Measurements from ENCODE around the gene BRF1.

The BRF1 gene

GRCh38 chr14:105323663-105324062 is 22.9 kb upstream of the BRF1 start:
- Mint-ChIP-seq H3K27me3 (ENCODE audit: low read depth) (no peaks in the 10 kb centered on the region), H3K9me3 (no peaks in the 10 kb centered on the region), H3K4me3 (no peak overlapping the region), H3K36me3 (ENCODE audit: low read depth) (peaks cover 17% of the 10 kb centered on the region), H3K4me1 (peaks cover 41% of the 10 kb centered on the region), H3K27ac (no peak overlapping the region)
- TF ChIP-seq, protein P1, sequence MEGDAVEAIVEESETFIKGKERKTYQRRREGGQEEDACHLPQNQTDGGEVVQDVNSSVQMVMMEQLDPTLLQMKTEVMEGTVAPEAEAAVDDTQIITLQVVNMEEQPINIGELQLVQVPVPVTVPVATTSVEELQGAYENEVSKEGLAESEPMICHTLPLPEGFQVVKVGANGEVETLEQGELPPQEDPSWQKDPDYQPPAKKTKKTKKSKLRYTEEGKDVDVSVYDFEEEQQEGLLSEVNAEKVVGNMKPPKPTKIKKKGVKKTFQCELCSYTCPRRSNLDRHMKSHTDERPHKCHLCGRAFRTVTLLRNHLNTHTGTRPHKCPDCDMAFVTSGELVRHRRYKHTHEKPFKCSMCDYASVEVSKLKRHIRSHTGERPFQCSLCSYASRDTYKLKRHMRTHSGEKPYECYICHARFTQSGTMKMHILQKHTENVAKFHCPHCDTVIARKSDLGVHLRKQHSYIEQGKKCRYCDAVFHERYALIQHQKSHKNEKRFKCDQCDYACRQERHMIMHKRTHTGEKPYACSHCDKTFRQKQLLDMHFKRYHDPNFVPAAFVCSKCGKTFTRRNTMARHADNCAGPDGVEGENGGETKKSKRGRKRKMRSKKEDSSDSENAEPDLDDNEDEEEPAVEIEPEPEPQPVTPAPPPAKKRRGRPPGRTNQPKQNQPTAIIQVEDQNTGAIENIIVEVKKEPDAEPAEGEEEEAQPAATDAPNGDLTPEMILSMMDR (IDR thresholded peaks at IDR 0.05; ENCODE audit: unreplicated experiment in 3 of 3) = no peak

DNA sequence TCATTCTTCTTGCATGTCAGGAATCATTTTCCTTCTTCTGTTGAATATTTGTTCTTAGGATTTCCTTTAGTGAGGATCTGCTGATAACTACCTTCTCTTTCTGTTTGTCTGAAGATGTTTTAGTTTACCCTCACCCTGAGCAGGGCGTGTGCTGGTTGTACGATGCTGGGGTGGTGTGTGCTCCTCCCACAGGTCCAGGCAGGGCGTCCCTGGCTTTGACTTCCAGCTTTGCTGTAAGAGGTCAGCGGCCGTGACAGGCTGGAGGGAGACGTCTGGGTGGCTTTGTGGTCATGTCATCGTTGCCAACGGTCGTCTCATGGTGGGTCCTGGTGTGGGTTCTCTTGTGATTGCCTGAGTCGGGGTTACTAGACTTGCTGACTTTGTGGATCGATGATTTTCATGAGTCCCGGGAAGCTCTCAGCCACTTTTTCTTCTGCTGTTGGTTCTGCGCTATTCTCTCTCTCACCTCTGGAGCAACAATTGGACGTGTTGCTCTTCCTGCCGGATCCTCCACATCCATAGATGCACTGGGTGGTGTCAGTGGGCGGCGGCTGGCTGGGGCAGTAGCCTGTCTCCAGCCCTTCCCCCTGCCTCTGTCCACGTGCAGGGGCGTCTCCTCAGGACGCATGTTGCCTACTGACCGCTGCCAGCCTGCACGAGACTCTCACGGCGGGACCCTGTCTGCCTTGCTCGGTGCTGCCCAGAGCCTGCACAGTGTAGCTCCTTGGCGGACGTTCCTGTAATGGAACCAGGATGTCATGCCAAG is 22.2 kb upstream of the BRF1 start:
- Mint-ChIP-seq H3K4me3 (no peak overlapping the region), H3K27me3 (ENCODE audit: low read depth) (no peaks in the 10 kb centered on the region), H3K9me3 (no peaks in the 10 kb centered on the region), H3K4me1 (peaks cover 36% of the 10 kb centered on the region), H3K27ac (no peak overlapping the region), H3K36me3 (ENCODE audit: low read depth) (peaks cover 17% of the 10 kb centered on the region)
- TF ChIP-seq, protein P1 (IDR thresholded peaks at IDR 0.05; ENCODE audit: unreplicated experiment in 3 of 3) = no peak

DNA sequence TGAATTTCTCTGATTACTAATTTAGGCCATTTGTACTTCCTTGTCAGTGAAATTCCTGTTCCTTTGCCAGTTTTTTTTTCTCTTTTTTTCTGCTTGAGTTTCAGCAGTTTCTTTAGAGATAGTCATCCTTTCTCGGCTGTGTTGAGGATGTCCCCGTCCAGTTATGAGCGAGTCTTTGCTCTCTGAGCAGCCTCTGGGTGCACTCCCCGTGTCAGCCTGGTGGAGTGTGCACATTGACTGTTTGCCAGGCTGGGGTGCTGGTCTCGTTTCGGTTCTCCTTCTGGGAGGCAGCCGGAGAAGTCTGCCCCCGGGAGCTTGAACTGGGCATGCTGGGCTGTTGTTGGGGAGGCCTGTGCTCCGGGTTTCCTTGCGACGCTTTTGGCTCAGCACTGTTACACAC is 16.7 kb upstream of the BRF1 start:
- Mint-ChIP-seq H3K36me3 (ENCODE audit: low read depth) (peaks cover 9% of the 10 kb centered on the region), H3K4me1 (peaks cover 30% of the 10 kb centered on the region), H3K9me3 (no peaks in the 10 kb centered on the region), H3K27ac (peak overlapping the region in 1 of 3 experiments; percentile 42), H3K27me3 (ENCODE audit: low read depth) (no peaks in the 10 kb centered on the region), H3K4me3 (peak overlapping the region; percentile 86 to 89 (median 88))
- TF ChIP-seq, protein P1 (IDR thresholded peaks at IDR 0.05; ENCODE audit: unreplicated experiment in 3 of 3) = no peak

- Mint-ChIP-seq H3K27me3 (ENCODE audit: low read depth) (no peaks in the 10 kb centered on the region), H3K36me3 (ENCODE audit: low read depth) (peaks cover 6% of the 10 kb centered on the region), H3K9me3 (no peaks in the 10 kb centered on the region), H3K4me3 (peak overlapping the region; percentile 86 to 89 (median 88)), H3K27ac (peak overlapping the region in 1 of 3 experiments; percentile 42), H3K4me1 (peaks cover 28% of the 10 kb centered on the region)
- TF ChIP-seq, protein P1 (IDR thresholded peaks at IDR 0.05; ENCODE audit: unreplicated experiment in 3 of 3) = no peak
Measured at GRCh38 chr14:105316968-105317510, 16.2 kb upstream of the BRF1 start.

GRCh38 chr14:105316577-105316941 is 15.8 kb upstream of the BRF1 start:
- H3K4me1 Mint-ChIP-seq = peaks cover 28% of the 10 kb centered on the region
- no peak overlapping the region for H3K27ac Mint-ChIP-seq
- TF ChIP-seq, protein P1 (IDR thresholded peaks at IDR 0.05; ENCODE audit: unreplicated experiment in 3 of 3) = no peak
- peak overlapping the region; percentile 86 to 89 (median 88) for H3K4me3 Mint-ChIP-seq
- H3K27me3 Mint-ChIP-seq (ENCODE audit: low read depth) = no peaks in the 10 kb centered on the region
- H3K9me3 Mint-ChIP-seq = no peaks in the 10 kb centered on the region
- peaks cover 6% of the 10 kb centered on the region for H3K36me3 Mint-ChIP-seq (ENCODE audit: low read depth)
